HepG2 (cell line): Measurements from ENCODE around the gene SYNE3. TPM values are rescaled to one million over a fixed set of nuclear protein-coding genes. Genes with fewer than 3 reads are reported as not detected.

ENCODE experiments used
- CREB1 ChIP-seq, 2 experiments: fragments of 450-650 bp in 1 of 2; IDR thresholded peaks; 2 replicates each; pipeline ENCODE4 v1.6.1; 2016 to 2017; ENCODE audit warnings: control low read depth in 1 of 2, mild to moderate bottlenecking in 1 of 2, missing compliant biosample characterization in 1 of 2, missing genetic modification characterization in 1 of 2
- GMEB1 ChIP-seq: sonication (generic); formaldehyde crosslinking; IDR thresholded peaks from 2 replicates; pipeline ENCODE4 v1.5.1; 2020; ENCODE audit warnings: missing genetic modification reagents, mild to moderate bottlenecking, borderline replicate concordance
- HCFC1 ChIP-seq: fragments of 150-350 bp; IDR thresholded peaks from 2 replicates; pipeline ENCODE4 v1.6.1; 2014; ENCODE audit warnings: low read depth, low read length
- HNF1B ChIP-seq: sonication (generic); formaldehyde crosslinking; IDR thresholded peaks from 2 replicates; pipeline ENCODE4 v1.5.1; 2020; ENCODE audit warnings: mild to moderate bottlenecking, moderate library complexity, missing genetic modification reagents
- NFKB2 ChIP-seq: sonication (generic); formaldehyde crosslinking; IDR thresholded peaks from 2 replicates; pipeline ENCODE4 v1.4.0; 2020; ENCODE audit warnings: missing genetic modification reagents, borderline replicate concordance
- NR2F1 ChIP-seq, 2 experiments: fragments of 450-650 bp in 1 of 2; formaldehyde crosslinking in 1 of 2; IDR thresholded peaks; 2 replicates each; pipeline versions ENCODE4 v1.5.0 to v1.6.1; 2016 to 2020; ENCODE audit warnings: mild to moderate bottlenecking in 1 of 2, missing compliant biosample characterization in 1 of 2, missing genetic modification reagents in 1 of 2, moderate library complexity in 1 of 2
- PITX1 ChIP-seq: sonication (generic); formaldehyde crosslinking; IDR thresholded peaks from 2 replicates; pipeline ENCODE4 v1.5.1; 2020; ENCODE audit warnings: mild to moderate bottlenecking, missing genetic modification reagents
- POGK ChIP-seq: sonication (generic); formaldehyde crosslinking; conservative IDR thresholded peaks from 2 replicates; pipeline ENCODE4 v1.8.0; 2022; ENCODE audit warnings: mild to moderate bottlenecking, moderate library complexity, missing genetic modification reagents
- SMAD1 ChIP-seq: sonication (generic); formaldehyde crosslinking; IDR thresholded peaks from 2 replicates; pipeline ENCODE4 v1.4.0; 2020; ENCODE audit warnings: missing genetic modification reagents, low read depth, mild to moderate bottlenecking, borderline replicate concordance
- XRCC5 ChIP-seq: fragments of 200-400 bp; formaldehyde crosslinking; optimal IDR thresholded peaks from 2 replicates; pipeline ENCODE3; 2017; ENCODE audit warnings: mild to moderate bottlenecking, low read length
- ZFAT ChIP-seq: sonication (generic); formaldehyde crosslinking; conservative IDR thresholded peaks from 2 replicates; pipeline ENCODE4 v1.8.1; 2023; ENCODE audit warnings: missing genetic modification reagents, inconsistent platforms
- ZMAT5 ChIP-seq: sonication (generic); formaldehyde crosslinking; IDR thresholded peaks from 2 replicates; pipeline ENCODE4 v1.5.0; 2020; ENCODE audit warnings: mild to moderate bottlenecking, low read depth, missing genetic modification reagents, borderline replicate concordance
- ZNF232 ChIP-seq: sonication (generic); formaldehyde crosslinking; IDR thresholded peaks from 2 replicates; pipeline ENCODE4 v1.4.0; 2020; ENCODE audit warnings: missing genetic modification reagents, borderline replicate concordance
- ZNF569 ChIP-seq: sonication (generic); formaldehyde crosslinking; IDR thresholded peaks from 2 replicates; pipeline ENCODE4 v1.5.0; 2020; ENCODE audit warnings: mild to moderate bottlenecking, missing genetic modification reagents, moderate library complexity, borderline replicate concordance
- ZNF674 ChIP-seq: sonication (generic); formaldehyde crosslinking; IDR thresholded peaks from 2 replicates; pipeline ENCODE4 v1.5.0; 2020; ENCODE audit warnings: low read depth, mild to moderate bottlenecking, missing genetic modification reagents
- ZNF800 ChIP-seq: sonication (generic); formaldehyde crosslinking; IDR thresholded peaks from 2 replicates; pipeline ENCODE4 v1.4.0; 2020; ENCODE audit warnings: missing genetic modification reagents
- ZNF839 ChIP-seq: sonication (generic); formaldehyde crosslinking; IDR thresholded peaks from 2 replicates; pipeline ENCODE4 v1.4.0; 2020; ENCODE audit warnings: missing genetic modification reagents, mild to moderate bottlenecking, borderline replicate concordance
- ZSCAN20 ChIP-seq: sonication (generic); formaldehyde crosslinking; IDR thresholded peaks from 2 replicates; pipeline ENCODE4 v1.4.0; 2020; ENCODE audit warnings: missing genetic modification reagents, mild to moderate bottlenecking, borderline replicate concordance
- polyA plus RNA-seq, 8 experiments: library from polyadenylated mRNA; depleted of rRNA in 3 of 8; stranded (reverse) in 7 of 8; unstranded in 1 of 8; fragments of >200 nt; fragmentation: Illumina TruSeq in 4 of 8; extraction: Trizol in 4 of 8; gene quantifications; 2 replicates each; pipeline versions ENCODE4 v1.2.1 to v1.2.3, GENCODE V29; 2011 to 2016; ENCODE audit warnings: low read depth in 4 of 8, missing spikeins in 1 of 8, mixed read lengths in 1 of 8; ENCODE audit not compliant: insufficient read depth in 1 of 8
- total RNA-seq, 5 experiments: library from RNA; depleted of rRNA; stranded (reverse); fragments of >200 nt; fragmentation: Illumina TruSeq; extraction: Trizol; gene quantifications; 2 replicates each; pipeline ENCODE4 v1.2.3, GENCODE V29; 2016; ENCODE audit warnings: low read depth in 1 of 5

The SYNE3 gene
- total and polyA plus RNA-seq, 2 of the 13 experiments (the other 11 are each of a cell fraction or from before 2014, with no cell fraction given): 7.8 to 8.0 TPM

GRCh38 chr14:95523051-95523814 lies 6.8 kb upstream of the SYNE3 start (continued):
- no peak for TF ChIP-seq ZNF569 (CRISPR knock-in tag)
- TF ChIP-seq ZMAT5 (CRISPR knock-in tag): no peak
- TF ChIP-seq ZSCAN20 (CRISPR knock-in tag): no peak
- no peak for TF ChIP-seq ZNF232
- no peak for TF ChIP-seq ZFAT (CRISPR knock-in tag)
- no peak for TF ChIP-seq POGK
- TF ChIP-seq XRCC5: peak; percentile 41
- no peak for TF ChIP-seq ZNF674 (CRISPR knock-in tag)
- TF ChIP-seq CREB1 (IDR thresholded peaks at IDR 0.05): no peak
- TF ChIP-seq CREB1 (CRISPR knock-in tag; IDR thresholded peaks at IDR 0.05): peak; percentile 64; the same call in 1 of the 2 replicates
- TF ChIP-seq HCFC1: no peak
- TF ChIP-seq SMAD1 (CRISPR knock-in tag): no peak
- no peak for TF ChIP-seq ZNF839 (CRISPR knock-in tag)
- TF ChIP-seq NFKB2 (CRISPR knock-in tag): no peak
- no peak for TF ChIP-seq GMEB1
- no peak; a peak in 1 of 4 replicates for TF ChIP-seq NR2F1 (CRISPR knock-in tag; IDR thresholded peaks at IDR 0.05)
- peak; percentile 29; the same call in 1 of the 2 replicates for TF ChIP-seq ZNF800 (CRISPR knock-in tag)
- peak; percentile 21; the same call in 1 of the 2 replicates for TF ChIP-seq HNF1B (CRISPR knock-in tag)
- TF ChIP-seq PITX1 (CRISPR knock-in tag): peak; percentile 70; the same call in 1 of the 2 replicates
